ENCODE measurements around the gene BRIX1.

The BRIX1 gene, protein sequence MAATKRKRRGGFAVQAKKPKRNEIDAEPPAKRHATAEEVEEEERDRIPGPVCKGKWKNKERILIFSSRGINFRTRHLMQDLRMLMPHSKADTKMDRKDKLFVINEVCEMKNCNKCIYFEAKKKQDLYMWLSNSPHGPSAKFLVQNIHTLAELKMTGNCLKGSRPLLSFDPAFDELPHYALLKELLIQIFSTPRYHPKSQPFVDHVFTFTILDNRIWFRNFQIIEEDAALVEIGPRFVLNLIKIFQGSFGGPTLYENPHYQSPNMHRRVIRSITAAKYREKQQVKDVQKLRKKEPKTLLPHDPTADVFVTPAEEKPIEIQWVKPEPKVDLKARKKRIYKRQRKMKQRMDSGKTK

DNA sequence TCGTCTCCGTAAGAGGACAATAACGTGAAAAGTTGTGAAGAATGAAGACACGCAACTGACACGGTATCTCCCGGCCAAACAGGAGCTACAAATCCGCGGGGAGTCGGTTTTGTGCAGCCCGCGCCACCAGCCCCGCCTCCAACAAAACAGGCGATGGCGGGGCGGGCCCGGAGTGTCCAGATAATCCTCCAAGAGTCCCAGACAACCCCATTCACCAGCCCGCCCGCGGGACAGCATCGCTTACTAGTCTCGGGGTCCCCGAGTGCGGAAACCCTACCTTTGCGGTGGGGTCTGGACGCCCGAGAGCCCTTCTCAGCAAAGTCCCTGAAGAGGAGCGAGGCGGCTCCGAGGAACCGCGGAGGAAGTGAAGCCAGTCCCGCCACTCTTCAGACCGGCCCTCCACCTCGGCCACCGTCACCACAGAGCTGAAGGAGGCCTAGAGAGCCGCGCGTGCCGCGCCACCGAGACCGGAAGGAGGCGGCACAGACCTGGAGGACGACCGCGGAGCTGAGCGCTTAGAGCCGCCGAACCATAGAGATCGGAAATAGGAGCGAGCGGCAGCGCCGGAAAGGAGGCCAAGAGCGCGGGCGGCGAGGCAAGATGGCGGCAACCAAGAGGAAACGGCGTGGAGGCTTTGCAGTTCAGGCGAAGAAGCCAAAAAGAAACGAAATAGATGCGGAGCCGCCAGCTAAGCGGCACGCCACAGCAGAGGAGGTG lies at the start of gene BRIX1, which contains the start of gene RAD1:
Gene BRIX1, plus strand, starts transcription at position 573 of the 717 bp plus-strand sequence. Its CDS starts 28 bp downstream, at position 601.
Gene RAD1, minus strand, starts transcription at position 366 of the 717 bp plus-strand sequence. CDS start 612 bp downstream, outside the sequence.
- DNase-seq: peak; percentile 97

DNA sequence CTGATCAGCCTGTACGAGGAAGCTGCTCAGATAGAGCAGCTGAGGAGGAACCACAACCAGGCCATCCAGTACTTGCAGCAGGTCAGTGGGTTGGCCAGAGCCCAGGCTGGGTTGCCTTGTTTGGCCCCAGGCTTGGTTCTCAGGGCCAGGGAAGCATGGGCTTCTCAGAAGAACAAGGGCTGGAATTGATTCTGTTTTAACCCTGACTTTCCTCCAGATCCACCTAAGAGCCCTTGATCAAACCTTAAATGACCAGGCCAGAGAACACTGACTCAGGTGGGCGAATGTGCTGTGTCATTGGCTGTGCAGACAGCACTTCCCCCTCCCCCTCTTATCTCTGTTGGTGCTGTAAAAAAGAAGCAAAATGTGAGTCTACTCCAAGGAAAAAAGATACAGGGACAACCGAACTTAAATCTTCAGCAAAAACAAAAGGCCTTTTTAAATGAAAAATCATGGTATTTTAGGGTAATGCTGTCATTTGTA lies 48.5 kb upstream of the BRIX1 start:
- no peak for DNase-seq

DNA sequence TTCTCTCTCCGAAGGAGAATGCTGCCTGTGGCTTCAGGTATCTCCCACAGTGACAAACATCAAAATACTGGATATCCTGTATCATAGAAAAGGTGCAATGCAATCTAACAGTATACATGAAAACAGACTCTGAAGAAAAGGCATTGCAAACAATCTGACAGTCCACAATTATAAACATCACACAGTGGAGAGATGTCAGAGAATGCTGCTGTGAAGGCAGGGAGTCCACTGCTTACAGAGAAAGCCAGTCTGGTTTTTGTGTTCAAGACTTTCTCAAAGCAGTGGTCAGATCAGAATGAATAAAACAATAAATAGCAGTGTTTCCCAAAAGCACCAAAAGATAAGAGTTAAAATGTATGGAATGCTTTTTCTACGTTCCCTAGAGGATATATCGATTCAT lies 47.9 kb upstream of the BRIX1 start:
- DNase-seq: no peak

DNA sequence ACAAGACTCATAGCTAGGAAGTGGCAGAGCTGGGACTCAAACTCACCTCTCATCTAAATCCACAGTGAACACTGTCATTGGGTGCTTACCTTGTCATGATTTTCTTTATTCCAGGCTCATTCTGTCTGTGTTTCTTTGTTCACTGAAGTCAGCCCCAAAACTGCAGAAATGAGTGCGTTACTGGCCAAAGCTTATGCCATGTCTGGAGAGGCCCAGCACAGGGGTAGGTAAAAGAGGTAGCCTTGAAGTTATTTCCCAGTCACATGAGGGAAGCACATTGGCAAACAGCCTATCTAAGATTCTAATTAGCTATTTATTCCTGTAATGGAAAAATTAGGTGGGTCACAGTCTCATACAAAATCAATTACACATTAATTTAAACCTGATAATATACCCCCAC lies 46.7 kb upstream of the BRIX1 start:
- no peak for DNase-seq

DNA sequence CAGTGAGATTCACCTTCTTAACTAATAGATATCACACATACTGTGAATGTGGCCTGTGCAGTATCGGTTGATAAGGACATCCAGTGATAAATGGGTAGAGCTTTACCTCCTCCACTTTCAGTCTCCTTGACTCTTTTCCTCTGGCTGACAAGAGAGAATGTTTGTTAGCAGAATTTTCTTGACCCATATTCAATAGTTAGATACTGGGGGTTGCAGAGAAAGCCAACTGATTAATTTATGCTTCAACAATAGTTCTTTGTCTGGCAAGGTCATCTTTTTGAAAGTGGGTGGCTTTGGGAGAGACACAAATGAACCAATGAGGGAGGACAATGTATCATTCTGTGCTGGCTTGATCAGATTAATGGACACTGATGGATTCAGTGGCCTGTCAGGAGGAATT lies 46.3 kb upstream of the BRIX1 start:
- no peak for DNase-seq

DNA sequence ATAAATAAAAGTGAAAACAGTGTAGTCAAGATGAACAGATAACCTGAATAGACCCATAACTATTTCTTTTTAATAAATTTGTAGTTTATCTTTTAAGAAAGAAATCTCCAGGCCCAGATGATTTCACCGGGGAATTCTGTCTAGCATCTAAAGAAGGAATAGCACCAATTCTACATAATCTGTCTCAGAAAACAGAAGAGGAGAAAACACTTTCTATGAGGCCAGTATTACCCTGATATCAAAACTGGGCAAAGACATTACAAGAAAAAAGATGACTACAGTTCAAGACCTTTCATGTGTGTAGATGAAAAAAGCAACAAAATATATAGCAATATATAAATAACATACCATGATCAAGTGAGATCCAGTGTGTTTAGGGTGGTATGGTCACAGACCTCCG lies 45.1 kb upstream of the BRIX1 start:
- no peak for DNase-seq

DNA sequence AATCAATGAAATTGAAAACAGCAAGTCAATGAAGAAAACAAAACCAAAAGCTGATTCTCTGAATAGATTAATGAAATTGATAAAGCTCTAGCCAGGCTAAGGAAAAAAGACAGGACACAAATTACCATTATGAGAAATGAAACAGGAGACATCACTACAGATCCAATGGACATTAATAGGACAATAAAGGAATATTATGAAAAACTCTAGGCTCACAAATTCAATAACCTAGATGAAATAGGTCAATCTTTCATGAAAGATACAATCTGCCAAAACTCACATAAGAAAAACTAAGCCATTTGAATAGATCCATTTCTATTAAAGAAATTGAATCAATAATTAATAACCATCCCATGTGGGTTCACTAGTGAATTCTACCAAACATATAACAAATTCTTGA lies 39.2 kb upstream of the BRIX1 start:
- DNase-seq: no peak

DNA sequence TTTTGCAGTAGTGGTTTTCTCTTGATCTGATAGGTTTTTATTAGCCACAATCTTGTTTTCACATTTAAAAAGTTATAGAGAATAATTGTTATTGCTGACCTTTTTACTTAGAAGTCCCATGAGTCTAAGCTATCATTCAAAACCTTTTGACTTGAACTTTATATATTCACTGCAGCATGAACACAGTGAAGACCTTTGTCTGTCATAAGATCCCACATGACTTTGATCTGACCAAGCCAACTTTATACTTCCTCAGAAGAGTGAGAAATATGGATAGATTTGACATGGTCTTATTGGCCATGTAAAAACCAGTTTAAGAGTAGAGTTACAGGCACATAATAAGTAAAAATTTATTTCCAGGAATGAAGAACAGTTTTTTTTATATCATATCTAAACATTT lies 34.3 kb upstream of the BRIX1 start:
- DNase-seq: no peak

DNA sequence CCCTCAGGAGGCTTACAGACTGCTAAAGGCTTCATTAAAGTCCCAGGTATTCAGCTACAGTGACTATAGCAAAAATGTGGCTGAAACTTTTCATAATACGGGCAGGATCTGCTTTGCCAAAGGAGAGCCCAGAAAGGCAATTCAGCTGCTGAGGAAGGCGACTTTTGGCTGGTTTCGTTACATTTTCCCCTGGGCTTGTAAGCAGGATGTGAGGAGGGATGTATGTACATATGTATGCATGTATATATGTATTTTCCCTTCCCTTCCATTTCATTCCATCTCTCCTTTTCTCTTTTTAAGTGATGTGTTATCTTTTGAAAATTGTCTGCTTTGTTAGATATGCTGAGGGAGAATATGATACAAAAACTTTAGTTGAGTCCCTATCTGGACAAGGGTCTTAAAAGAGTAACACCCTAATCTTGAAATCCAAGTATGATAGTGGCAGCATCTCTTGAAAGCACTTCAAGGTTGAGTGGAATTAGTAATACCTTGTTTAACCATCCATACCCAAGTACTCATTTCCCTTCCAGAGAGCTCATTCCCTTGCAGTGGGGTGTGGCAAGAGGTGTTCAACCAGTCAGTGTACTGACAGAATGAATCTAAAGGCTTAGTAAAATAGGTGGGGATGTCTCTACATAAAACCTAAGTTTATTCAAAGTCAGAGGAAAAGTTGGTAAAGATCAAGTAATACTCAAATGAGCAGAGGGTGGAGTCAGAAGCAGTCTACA lies 29.0 kb upstream of the BRIX1 start:
- no peak for DNase-seq

DNA sequence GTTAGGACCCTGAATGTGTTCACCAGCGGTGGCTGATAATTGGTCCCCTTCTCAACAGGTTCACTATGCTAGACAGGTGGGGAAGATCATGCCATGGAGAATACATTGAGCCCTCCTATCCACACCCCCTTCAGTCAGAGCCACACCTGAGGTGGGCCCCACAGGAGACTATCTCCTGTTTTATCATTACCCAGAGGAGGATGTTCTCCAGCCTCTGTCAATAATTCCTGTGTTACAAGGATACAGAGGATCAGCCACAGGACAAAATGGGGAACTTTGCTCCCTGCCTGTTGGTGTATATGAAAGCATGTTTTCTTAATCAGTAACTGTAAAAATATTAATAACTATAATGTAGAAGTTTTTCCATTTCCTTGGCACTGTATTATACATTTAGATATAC lies 26.1 kb upstream of the BRIX1 start:
- no peak for DNase-seq

DNA sequence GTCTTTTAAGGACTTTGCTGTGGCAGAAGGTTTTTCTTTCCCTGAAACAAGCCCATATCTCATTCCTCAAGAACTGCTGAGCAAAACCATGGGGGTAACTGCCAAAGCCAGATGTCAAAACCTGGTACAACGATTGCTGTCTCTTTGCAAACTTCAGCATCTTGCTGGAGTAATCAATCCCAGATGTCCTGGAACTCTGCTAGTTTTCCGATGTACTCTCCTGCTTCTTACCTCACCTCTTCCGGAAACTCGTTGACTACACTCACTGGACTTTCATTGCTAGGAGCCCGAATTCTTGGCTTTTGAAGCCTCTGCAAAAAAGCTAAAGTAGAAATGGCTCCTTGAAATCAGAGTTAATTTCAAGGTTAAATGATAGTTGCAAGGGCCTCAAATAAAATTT lies 23.5 kb upstream of the BRIX1 start:
- DNase-seq: no peak

DNA sequence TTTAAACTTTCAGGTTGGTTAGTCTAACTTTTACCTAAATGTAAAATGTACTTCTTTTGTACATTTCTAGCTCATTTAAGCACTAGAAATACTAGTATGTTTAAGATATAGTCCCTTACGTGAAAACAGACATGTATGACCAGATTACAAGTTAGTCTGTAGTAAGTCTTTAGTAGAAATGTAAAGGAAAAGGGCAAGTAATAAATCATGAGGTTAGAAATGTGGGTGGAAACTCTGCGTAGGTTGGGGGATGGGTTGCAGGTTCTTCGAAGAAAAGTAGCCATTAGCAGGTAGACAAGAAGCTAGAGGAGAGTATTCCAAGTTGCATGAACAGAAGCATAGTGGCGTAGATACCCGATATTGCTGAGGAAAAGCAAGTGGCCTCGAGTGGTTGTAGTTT lies 23.1 kb upstream of the BRIX1 start:
- no peak for DNase-seq

DNA sequence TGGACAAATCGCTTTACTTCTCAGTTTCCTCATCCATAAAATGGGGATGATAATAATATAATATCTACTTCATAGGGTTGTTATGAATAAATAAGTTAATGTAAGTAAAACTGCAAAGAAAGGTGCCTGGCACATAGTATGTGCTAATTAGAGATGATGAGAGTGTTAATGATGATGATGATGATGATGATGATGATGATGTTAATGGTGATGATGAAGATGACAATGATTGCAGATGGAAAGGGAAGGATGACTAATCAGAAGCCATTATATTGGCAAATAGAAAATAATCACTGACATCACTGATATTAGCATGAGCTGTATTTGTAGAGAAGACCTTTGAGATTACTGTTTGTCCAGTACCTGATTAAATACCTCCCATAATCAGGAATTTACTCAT lies 20.8 kb upstream of the BRIX1 start:
- no peak for DNase-seq

DNA sequence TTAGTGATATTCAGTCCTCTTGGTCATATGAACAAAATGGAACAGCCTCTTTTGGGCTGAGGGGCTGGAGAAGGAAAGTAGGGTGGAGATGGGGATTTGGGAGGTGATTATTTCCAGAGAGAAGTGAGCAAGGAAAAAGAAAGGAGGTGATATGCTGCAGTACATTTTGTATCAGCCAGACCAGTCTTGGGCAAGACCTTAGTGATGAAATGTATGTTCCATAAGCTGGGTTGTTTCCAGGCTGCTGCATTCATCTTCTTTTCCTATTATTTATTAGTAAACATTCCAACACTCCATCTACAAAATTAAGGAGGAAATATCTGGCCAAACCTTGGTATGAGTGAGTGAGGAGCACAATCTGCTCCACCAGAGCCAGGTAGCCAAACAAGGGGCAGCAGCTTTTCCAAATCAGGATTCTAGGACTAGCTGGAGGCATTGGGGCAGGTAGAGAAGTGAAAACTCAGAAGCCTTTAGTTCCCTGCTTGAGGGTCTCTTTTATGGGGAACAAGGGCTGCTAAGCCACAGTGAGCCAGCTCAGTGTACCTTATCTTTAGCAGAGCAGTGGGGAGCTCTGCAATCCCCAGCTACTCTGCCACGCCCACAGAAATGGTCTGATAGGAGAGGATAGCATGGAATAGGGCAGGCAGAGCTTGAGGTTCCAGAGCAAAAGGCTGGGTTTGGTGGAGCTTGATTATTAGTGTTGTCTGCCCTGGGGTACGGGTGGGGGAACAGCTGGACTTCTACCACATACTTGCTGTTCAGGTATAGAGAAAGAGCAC lies 19.7 kb upstream of the BRIX1 start:
- DNase-seq: no peak

DNA sequence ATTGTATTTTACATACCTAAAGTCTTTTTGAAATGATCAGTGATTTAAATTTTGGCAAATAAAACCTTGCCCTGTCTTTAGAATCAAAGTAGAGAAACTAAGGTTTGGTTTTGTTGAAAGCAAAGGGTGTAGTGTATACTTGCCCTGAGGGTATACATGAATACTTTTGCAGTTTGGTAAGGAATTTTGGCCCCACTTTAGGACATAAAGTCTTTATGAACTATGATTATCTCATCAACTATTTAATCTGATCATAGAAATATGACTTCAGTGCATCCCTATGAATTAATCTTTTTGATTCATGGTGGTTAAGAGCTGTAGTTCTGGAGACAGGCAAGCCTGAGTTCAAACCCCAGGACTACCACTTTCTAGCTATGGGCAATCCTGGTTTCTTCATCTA lies 17.9 kb upstream of the BRIX1 start:
- DNase-seq: no peak

DNA sequence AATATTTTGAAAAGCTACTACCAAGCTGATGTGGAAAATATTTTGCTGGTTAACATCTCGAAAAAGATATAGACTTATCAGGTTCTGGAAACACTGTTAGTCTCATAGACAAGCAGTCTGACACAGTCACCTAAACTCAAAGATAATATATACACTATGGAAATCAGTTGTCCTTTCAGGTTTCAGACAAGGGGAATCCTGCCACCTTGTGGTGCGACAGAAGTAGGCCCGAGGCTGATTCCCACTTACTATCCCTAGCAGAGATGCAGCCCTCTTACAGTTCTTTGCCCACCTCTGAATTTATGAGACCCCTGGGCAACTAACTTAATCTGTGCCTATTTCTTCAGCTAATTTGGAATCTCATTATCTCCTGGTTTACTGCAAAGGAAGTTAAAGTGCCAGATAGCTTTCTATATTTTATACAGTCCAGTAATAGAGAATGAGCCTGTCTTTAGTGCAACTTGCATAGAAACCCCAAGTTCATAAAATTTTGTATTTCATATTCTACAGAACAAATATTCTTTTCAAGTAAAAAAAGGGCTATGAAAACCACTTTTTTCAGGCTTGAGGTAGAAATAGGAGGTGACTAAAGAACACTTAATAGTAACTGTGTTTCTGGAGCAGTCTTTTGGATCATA lies 17.1 kb upstream of the BRIX1 start:
- peak; percentile 62 for DNase-seq

DNA sequence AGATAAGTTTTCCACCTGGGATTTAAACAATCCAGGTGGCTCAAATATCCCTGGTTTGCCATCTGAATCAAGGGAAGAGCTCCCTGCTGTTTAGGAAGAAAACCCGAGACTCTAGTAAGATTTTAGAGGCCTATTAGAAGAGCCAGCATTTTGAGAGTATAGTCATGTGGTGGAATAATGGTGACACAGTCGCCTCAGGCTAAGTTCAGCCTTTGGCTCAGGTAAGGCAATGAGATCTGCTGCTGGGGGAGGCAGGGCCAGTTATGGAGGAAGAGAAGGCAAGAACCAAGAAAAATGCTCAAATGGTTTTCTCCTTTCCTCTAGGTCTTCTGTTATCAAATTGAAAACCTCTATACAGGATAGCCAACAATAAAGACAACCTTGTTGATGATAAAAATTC lies 16.4 kb upstream of the BRIX1 start:
- DNase-seq: no peak

DNA sequence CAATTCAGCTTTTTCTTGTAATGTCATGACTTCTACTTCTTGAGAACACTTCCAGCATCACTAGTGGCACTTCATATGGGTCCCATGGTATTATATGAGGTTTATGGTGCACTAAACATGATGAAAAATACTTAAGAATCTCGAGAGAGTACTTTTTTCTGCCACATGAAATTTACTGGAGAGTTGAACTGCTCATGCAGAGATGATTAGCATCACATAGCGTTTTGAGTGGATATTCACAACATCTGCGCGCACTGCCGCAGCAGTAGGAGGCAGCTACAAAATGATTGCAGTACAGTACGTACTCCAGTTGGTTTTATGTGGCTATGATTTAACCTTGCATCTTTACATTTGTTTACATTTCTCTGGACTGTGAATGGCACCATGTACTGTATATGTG lies 14.9 kb upstream of the BRIX1 start:
- no peak for DNase-seq

DNA sequence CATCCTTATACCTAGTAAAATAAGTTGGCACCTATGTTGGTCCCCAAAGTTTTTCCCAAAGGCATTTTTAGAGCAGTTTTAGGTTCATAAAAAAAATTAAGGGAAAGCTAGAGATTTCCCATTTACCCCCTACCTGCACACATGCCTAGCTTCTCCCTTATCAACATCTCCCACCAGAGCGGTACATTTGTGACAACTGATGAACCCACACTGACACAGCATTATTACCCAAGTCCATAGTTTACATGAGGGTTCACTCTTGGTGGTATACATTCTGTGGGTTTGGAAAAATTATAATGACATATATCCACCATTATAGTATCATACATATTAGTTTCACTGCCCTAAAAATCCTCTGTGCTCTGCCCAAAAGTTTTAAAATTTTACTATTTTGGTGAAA lies 12.3 kb upstream of the BRIX1 start:
- no peak for DNase-seq

DNA sequence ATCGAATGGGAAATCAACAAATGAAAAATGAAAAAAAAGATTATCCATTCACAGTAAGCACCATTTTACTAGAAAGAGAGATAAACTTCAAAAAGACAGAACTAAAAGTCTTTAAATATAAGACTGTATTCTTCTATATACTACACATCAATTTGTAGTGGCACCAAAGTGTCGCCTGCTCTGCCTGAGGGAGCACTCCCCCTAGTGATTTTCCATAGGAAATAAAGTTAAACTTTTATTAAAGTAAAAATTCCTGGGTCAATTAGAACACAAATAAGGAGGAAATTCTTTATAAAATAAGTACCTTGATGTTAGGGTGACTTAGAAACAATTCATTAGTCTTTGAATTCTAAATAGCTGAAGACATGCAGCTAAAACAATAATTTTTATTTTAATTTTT lies 9.9 kb upstream of the BRIX1 start:
- no peak for DNase-seq

DNA sequence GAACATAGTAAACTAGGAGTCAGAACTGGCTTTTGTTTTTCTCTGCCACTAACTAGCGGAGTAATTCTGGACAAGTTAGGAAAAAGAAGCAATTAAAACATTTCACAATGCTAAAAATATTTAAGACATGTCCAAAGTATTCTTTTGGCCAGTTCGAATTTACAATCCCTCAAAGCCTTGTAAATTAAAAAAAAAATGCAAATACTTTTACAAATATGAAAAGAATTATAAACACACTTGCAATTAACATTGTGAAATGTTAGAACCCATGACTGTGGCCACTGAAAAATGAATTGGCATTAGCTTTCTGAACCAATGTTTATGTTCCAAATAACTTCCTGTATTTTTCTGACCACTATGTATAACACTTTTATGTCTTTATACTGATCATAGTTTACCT lies 2.4 kb upstream of the BRIX1 start:
- no peak for DNase-seq

DNA sequence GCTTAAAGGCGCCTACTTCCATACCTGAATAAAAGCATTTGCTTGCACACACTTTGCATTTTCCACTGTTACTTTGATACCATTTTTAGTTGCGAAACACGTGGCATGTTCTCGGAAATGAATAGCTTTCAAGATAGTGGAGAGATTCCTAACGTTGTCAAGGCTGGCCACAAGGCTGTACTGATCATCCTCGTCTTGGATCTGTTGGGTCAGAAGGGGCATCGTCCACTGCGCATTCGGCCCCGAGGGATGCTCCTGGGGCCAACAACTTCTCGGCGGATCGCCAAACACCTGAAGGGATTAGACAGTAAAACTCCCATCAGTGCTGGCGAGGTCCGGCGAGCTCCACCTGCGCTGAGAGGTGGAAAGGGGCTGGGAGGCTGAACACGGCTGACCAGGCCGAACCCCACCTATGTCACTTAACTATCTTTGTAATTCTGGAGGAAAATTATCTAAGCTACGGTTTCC lies 806 bp upstream of the BRIX1 start:
- DNase-seq: peak; percentile 38

Measured in activated CD4-positive, alpha-beta T cell treated with anti-CD3 and anti-CD28 coated beads, Interleukin-2, amount 50 U/mL, for 16 hours (primary cell).